ENCODE data around the gene P3H2.

The P3H2 gene

DNA sequence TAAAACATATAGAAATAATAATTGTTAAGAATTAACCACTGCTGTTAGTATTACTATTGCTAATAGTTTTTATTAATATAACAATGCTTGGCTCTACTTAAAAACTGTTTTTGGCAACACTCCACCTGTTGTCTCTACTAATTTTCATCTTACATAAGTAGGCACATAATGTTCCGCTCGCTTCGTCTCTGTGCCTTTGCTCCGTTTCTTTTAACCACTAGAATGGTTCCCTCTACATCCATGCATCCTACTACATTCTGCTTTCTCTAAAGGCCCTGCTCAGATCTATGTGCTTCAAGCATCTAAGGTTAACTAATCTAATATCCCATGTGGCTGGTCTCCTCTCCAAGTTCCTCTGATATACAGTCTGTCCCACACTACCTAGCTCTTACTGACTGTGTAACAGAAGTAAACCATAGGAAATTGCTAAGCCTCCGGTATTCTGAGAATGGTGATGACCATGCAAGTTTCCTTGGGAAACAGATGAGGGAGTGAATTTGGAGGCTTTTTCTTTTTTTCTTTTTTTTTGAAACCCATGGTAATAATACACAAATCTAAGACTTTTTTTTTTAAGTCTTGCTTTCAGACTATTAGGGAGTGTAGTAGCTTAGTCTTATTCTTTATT is 138.3 kb downstream of the P3H2 start:
- ChIA-PET POLR2A (no interaction called here), CTCF (interaction anchor here (0.7 to 1.7 kb wide), 2 partner anchors 15 to 20 kb away, joined by 3 to 4 read pairs; no protein-coding TSS in a partner anchor)
- Histone ChIP-seq H3K9me3 (ENCODE audit: control insufficient read depth, insufficient read depth, low read depth, low read length) (no peaks in the 10 kb centered on the region), H3K36me3 (ENCODE audit: control insufficient read depth in 2 of 2, insufficient read depth in 1 of 2, low read length in 2 of 2) (no peaks in the 10 kb centered on the region), H3K27ac (ENCODE audit: extremely low read depth, low read depth, low read length) (no peak overlapping the region), H3K4me1 (ENCODE audit: control insufficient read depth, insufficient read depth, low read length) (no peaks in the 10 kb centered on the region), H3K4me3 (ENCODE audit: low read depth, low read length) (no peak overlapping the region)
- TF ChIP-seq, protein P1, sequence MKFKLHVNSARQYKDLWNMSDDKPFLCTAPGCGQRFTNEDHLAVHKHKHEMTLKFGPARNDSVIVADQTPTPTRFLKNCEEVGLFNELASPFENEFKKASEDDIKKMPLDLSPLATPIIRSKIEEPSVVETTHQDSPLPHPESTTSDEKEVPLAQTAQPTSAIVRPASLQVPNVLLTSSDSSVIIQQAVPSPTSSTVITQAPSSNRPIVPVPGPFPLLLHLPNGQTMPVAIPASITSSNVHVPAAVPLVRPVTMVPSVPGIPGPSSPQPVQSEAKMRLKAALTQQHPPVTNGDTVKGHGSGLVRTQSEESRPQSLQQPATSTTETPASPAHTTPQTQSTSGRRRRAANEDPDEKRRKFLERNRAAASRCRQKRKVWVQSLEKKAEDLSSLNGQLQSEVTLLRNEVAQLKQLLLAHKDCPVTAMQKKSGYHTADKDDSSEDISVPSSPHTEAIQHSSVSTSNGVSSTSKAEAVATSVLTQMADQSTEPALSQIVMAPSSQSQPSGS (tag by site-specific recombination; IDR thresholded peaks at IDR 0.05; ENCODE audit: low read depth), result no peak
- no peak for TF ChIP-seq ZNF114 (tag by site-specific recombination; IDR thresholded peaks at IDR 0.05)
- TF ChIP-seq SCRT2 (tag by site-specific recombination; IDR thresholded peaks at IDR 0.05), result no peak
- no peak for TF ChIP-seq ZNF621 (tag by site-specific recombination; IDR thresholded peaks at IDR 0.05)
- TF ChIP-seq, protein P2, sequence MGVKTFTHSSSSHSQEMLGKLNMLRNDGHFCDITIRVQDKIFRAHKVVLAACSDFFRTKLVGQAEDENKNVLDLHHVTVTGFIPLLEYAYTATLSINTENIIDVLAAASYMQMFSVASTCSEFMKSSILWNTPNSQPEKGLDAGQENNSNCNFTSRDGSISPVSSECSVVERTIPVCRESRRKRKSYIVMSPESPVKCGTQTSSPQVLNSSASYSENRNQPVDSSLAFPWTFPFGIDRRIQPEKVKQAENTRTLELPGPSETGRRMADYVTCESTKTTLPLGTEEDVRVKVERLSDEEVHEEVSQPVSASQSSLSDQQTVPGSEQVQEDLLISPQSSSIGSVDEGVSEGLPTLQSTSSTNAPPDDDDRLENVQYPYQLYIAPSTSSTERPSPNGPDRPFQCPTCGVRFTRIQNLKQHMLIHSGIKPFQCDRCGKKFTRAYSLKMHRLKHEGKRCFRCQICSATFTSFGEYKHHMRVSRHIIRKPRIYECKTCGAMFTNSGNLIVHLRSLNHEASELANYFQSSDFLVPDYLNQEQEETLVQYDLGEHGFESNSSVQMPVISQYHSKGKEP (tag by site-specific recombination; IDR thresholded peaks at IDR 0.05), result no peak
- TF ChIP-seq ZNF530 (tag by site-specific recombination; IDR thresholded peaks at IDR 0.05; ENCODE audit: low read depth), result no peak
- TF ChIP-seq ZNF785 (tag by site-specific recombination; IDR thresholded peaks at IDR 0.05), result no peak
- TF ChIP-seq GFI1B (tag by site-specific recombination; IDR thresholded peaks at IDR 0.05), result no peak
- no peak for TF ChIP-seq ZNF777 (tag by site-specific recombination; IDR thresholded peaks at IDR 0.05; ENCODE audit: borderline replicate concordance)
- no peak for TF ChIP-seq HOXC10 (CRISPR knock-in tag; IDR thresholded peaks at IDR 0.05)
- no peak for TF ChIP-seq ZNF394 (tag by site-specific recombination; IDR thresholded peaks at IDR 0.05; ENCODE audit: borderline replicate concordance)

DNA sequence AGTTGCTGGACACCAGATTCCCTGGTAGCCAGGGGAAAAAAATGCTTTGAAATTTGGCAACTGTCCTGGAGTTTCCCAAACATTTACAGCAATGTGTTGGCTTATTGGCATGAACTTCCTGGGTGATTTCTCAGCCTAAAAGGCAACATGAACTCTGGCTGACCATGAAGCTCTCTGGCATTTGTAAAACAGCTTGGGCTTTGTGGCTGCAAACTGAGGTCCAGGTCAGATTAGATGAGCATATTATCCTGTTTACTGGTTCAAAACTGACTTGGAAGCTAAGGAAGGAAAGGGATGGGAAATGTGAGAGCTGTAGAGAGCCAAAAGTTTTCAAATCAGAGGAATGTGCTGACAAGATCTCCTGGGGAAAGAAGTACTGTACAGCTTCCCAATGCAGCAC is 139.0 kb downstream of the P3H2 start:
- no peaks in the 10 kb centered on the region for H3K36me3 ChIP-seq (ENCODE audit: control insufficient read depth in 2 of 2, insufficient read depth in 1 of 2, low read length in 2 of 2)
- H3K9me3 ChIP-seq (ENCODE audit: control insufficient read depth, insufficient read depth, low read depth, low read length), result no peaks in the 10 kb centered on the region
- no peaks in the 10 kb centered on the region for H3K4me1 ChIP-seq (ENCODE audit: control insufficient read depth, insufficient read depth, low read length)
- ChIA-PET POLR2A (no interaction called here), CTCF (interaction anchor here (0.7 to 1.7 kb wide), 2 partner anchors 14 to 422 kb away, joined by 3 read pairs; no protein-coding TSS in a partner anchor)
- H3K27ac ChIP-seq (ENCODE audit: extremely low read depth, low read depth, low read length), result no peak overlapping the region
- H3K4me3 ChIP-seq (ENCODE audit: low read depth, low read length), result no peak overlapping the region
- TF ChIP-seq ZNF335 (tag by site-specific recombination; conservative IDR thresholded peaks at IDR 0.05) (no peak), ZNF121 (tag by site-specific recombination; IDR thresholded peaks at IDR 0.05) (no peak), ZXDB (tag by site-specific recombination; IDR thresholded peaks at IDR 0.05) (no peak), ZNF10 (tag by site-specific recombination; IDR thresholded peaks at IDR 0.05) (no peak), ZNF747 (tag by site-specific recombination; IDR thresholded peaks at IDR 0.05) (no peak), ZSCAN30 (tag by site-specific recombination; IDR thresholded peaks at IDR 0.05) (no peak), ZBTB7A (tag by site-specific recombination; IDR thresholded peaks at IDR 0.05; ENCODE audit: low read depth) (no peak), ZNF560 (tag by site-specific recombination; IDR thresholded peaks at IDR 0.05; ENCODE audit: borderline replicate concordance) (no peak), BCL11A (tag by site-specific recombination; IDR thresholded peaks at IDR 0.05; ENCODE audit: low read depth) (no peak)
- TF ChIP-seq, protein P3, sequence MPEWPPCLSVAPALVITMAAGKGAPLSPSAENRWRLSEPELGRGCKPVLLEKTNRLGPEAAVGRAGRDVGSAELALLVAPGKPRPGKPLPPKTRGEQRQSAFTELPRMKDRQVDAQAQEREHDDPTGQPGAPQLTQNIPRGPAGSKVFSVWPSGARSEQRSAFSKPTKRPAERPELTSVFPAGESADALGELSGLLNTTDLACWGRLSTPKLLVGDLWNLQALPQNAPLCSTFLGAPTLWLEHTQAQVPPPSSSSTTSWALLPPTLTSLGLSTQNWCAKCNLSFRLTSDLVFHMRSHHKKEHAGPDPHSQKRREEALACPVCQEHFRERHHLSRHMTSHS (tag by site-specific recombination; IDR thresholded peaks at IDR 0.05), result no peak
- TF ChIP-seq, protein P4, sequence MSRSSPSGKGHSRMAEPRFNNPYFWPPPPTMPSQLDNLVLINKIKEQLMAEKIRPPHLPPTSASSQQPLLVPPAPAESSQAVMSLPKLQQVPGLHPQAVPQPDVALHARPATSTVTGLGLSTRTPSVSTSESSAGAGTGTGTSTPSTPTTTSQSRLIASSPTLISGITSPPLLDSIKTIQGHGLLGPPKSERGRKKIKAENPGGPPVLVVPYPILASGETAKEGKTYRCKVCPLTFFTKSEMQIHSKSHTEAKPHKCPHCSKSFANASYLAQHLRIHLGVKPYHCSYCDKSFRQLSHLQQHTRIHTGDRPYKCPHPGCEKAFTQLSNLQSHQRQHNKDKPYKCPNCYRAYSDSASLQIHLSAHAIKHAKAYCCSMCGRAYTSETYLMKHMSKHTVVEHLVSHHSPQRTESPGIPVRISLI (tag by site-specific recombination; IDR thresholded peaks at IDR 0.05), result no peak
- TF ChIP-seq, protein P5, sequence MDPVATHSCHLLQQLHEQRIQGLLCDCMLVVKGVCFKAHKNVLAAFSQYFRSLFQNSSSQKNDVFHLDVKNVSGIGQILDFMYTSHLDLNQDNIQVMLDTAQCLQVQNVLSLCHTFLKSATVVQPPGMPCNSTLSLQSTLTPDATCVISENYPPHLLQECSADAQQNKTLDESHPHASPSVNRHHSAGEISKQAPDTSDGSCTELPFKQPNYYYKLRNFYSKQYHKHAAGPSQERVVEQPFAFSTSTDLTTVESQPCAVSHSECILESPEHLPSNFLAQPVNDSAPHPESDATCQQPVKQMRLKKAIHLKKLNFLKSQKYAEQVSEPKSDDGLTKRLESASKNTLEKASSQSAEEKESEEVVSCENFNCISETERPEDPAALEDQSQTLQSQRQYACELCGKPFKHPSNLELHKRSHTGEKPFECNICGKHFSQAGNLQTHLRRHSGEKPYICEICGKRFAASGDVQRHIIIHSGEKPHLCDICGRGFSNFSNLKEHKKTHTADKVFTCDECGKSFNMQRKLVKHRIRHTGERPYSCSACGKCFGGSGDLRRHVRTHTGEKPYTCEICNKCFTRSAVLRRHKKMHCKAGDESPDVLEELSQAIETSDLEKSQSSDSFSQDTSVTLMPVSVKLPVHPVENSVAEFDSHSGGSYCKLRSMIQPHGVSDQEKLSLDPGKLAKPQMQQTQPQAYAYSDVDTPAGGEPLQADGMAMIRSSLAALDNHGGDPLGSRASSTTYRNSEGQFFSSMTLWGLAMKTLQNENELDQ (tag by site-specific recombination; IDR thresholded peaks at IDR 0.05; ENCODE audit: low read depth), result no peak
- TF ChIP-seq, protein P6, sequence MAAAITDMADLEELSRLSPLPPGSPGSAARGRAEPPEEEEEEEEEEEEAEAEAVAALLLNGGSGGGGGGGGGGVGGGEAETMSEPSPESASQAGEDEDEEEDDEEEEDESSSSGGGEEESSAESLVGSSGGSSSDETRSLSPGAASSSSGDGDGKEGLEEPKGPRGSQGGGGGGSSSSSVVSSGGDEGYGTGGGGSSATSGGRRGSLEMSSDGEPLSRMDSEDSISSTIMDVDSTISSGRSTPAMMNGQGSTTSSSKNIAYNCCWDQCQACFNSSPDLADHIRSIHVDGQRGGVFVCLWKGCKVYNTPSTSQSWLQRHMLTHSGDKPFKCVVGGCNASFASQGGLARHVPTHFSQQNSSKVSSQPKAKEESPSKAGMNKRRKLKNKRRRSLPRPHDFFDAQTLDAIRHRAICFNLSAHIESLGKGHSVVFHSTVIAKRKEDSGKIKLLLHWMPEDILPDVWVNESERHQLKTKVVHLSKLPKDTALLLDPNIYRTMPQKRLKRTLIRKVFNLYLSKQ (tag by site-specific recombination; IDR thresholded peaks at IDR 0.05; ENCODE audit: borderline replicate concordance), result no peak
- TF ChIP-seq, protein P2 (tag by site-specific recombination; IDR thresholded peaks at IDR 0.05), result no peak
